Caco-2 (cell line): ENCODE data around the gene FAT2. TPM values are rescaled to one million over a fixed set of nuclear protein-coding genes. Genes with fewer than 3 reads are reported as not detected.

ENCODE experiments used
- BruUV-seq: library from RNA; stranded (reverse); fragments of 400-500 nt; replicated peaks from 2 replicates; lab custom pipeline; 2021; lab: Mats Ljungman, UMichigan
- CTCF ChIA-PET: fragments of 300-600 bp; sonication (Branson Sonifier 250); formaldehyde crosslinking; loops from one replicate; lab custom pipeline; 2022; ENCODE audit warnings: antibody characterized with exemption; lab: Charles Lee
- POLR2A ChIA-PET: fragments of 300-600 bp; sonication (Branson Sonifier 250); formaldehyde crosslinking; loops from one replicate; lab custom pipeline; 2022; ENCODE audit warnings: antibody characterized with exemption; lab: Charles Lee
- DNase-seq, 2 experiments: peaks; one replicate each; pipeline versions ENCODE4 v3.0.0 to v3.0.0-alpha.2; 2020 to 2022
- H3K27me3 ChIP-seq: replicated peaks from 2 replicates; pipeline ENCODE4 v1.6.0; 2011; ENCODE audit warnings: low read length; ENCODE audit not compliant: control insufficient read depth, insufficient read depth
- H3K36me3 ChIP-seq: 2 replicates; pipeline ENCODE4 v1.5.1; 2011; ENCODE audit warnings: low read length; ENCODE audit not compliant: control insufficient read depth, insufficient read depth
- H3K4me1 ChIP-seq: fragments of 250-450 bp; sonication (Bioruptor Pico); 2 replicates; pipeline ENCODE4 v1.5.1; 2020; ENCODE audit warnings: mild to moderate bottlenecking
- H3K4me3 ChIP-seq: 2 replicates; pipeline ENCODE4 v1.5.1; 2011; ENCODE audit warnings: low read depth, mild to moderate bottlenecking, control low read depth, low read length
- H3K9me3 ChIP-seq: fragments of 250-450 bp; sonication (Bioruptor Pico); 2 replicates; pipeline ENCODE4 v1.5.1; 2020; ENCODE audit warnings: mild to moderate bottlenecking, moderate library complexity
- H3K27ac Mint-ChIP-seq: one replicate; pipeline ENCODE4 v1.8.0; 2022; ENCODE audit warnings: mixed read lengths; ENCODE audit not compliant: unreplicated experiment
- H3K27me3 Mint-ChIP-seq: one replicate; pipeline ENCODE4 v1.8.0; 2022; ENCODE audit warnings: mixed read lengths; ENCODE audit not compliant: insufficient read depth, unreplicated experiment
- H3K36me3 Mint-ChIP-seq: one replicate; pipeline ENCODE4 v1.8.0; 2022; ENCODE audit warnings: mild to moderate bottlenecking, mixed read lengths; ENCODE audit not compliant: insufficient read depth, unreplicated experiment
- H3K4me1 Mint-ChIP-seq: one replicate; pipeline ENCODE4 v1.8.0; 2022; ENCODE audit warnings: low read depth, mixed read lengths; ENCODE audit not compliant: unreplicated experiment
- H3K4me3 Mint-ChIP-seq: one replicate; pipeline ENCODE4 v1.8.0; 2022; ENCODE audit warnings: mild to moderate bottlenecking, moderate library complexity, mixed read lengths; ENCODE audit not compliant: unreplicated experiment
- H3K9me3 Mint-ChIP-seq: one replicate; pipeline ENCODE4 v1.8.0; 2022; ENCODE audit warnings: mixed read lengths; ENCODE audit not compliant: unreplicated experiment
- intact Hi-C: fragments of 100-400 bp; cut with micrococcal nuclease; formaldehyde crosslinking; loops from one replicate; pipeline ENCODE4 v1.10.0; 2022; ENCODE audit not compliant: unreplicated experiment
- total RNA-seq: library from RNA; stranded (reverse); gene quantifications from 2 replicates; pipeline ENCODE4 v1.2.3, GENCODE V29; 2022
- TF ChIP-seq, protein P1 (sequence below), 2 experiments: fragments of 200-600 bp in 1 of 2; IDR thresholded peaks; 1 replicate in 1 of 2; 2 replicates in 1 of 2; pipeline versions ENCODE4 v1.5.1 to v1.8.0; 2011 to 2022; ENCODE audit warnings: antibody characterized with exemption in 1 of 2, control low read depth in 1 of 2, inconsistent platforms in 1 of 2, low read depth in 1 of 2, low read length in 1 of 2, mild to moderate bottlenecking in 1 of 2, moderate library complexity in 1 of 2; ENCODE audit not compliant: insufficient read depth in 1 of 2, severe bottlenecking in 1 of 2, unreplicated experiment in 1 of 2

FAT2 gene
- total RNA-seq, 1 experiment from 2014 or later = 0.32 TPM

DNA sequence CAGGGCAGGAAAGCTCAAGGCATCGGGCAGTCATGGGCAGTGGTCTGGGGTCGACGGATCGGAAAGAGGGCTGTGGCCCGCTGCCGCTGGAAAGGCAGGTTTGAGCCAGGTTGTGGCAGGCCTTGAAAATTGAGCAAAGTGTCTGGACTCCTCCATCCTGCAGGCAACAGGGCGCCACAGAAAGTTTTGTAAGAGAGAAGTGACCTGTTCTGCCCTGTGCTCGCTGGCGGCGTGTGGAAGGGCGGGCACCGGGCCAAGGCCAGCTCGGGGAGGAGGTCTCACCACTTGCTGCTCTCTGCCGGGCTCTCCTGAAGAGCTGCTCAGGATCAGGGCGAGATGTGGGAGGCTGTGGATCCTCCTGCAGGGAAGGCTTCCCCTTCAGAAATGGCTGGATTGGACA lies 41.4 kb upstream of the FAT2 start:
- no TSS peak for BruUV-seq
- no peaks in the 10 kb centered on the region for H3K9me3 ChIP-seq
- Mint-ChIP-seq H3K27me3 (peaks cover 2% of the 10 kb centered on the region), H3K36me3 (no peaks in the 10 kb centered on the region), H3K9me3 (no peaks in the 10 kb centered on the region), H3K4me1 (no peaks in the 10 kb centered on the region), H3K27ac (no peak overlapping the region), H3K4me3 (no peak overlapping the region)
- CTCF ChIA-PET = no interaction called here
- TF ChIP-seq, protein P1, sequence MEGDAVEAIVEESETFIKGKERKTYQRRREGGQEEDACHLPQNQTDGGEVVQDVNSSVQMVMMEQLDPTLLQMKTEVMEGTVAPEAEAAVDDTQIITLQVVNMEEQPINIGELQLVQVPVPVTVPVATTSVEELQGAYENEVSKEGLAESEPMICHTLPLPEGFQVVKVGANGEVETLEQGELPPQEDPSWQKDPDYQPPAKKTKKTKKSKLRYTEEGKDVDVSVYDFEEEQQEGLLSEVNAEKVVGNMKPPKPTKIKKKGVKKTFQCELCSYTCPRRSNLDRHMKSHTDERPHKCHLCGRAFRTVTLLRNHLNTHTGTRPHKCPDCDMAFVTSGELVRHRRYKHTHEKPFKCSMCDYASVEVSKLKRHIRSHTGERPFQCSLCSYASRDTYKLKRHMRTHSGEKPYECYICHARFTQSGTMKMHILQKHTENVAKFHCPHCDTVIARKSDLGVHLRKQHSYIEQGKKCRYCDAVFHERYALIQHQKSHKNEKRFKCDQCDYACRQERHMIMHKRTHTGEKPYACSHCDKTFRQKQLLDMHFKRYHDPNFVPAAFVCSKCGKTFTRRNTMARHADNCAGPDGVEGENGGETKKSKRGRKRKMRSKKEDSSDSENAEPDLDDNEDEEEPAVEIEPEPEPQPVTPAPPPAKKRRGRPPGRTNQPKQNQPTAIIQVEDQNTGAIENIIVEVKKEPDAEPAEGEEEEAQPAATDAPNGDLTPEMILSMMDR (IDR thresholded peaks at IDR 0.05; ENCODE audit: insufficient read depth in 1 of 2, low read depth in 1 of 2, low read length in 1 of 2, severe bottlenecking in 1 of 2, unreplicated experiment in 1 of 2) = no peak
- intact Hi-C loops = no loop called here
- H3K27me3 ChIP-seq = no peaks in the 10 kb centered on the region
- DNase-seq = no peak
- POLR2A ChIA-PET = no interaction called here
- no peaks in the 10 kb centered on the region for H3K4me1 ChIP-seq
- H3K4me3 ChIP-seq = no peak overlapping the region
- no peaks in the 10 kb centered on the region for H3K36me3 ChIP-seq

DNA sequence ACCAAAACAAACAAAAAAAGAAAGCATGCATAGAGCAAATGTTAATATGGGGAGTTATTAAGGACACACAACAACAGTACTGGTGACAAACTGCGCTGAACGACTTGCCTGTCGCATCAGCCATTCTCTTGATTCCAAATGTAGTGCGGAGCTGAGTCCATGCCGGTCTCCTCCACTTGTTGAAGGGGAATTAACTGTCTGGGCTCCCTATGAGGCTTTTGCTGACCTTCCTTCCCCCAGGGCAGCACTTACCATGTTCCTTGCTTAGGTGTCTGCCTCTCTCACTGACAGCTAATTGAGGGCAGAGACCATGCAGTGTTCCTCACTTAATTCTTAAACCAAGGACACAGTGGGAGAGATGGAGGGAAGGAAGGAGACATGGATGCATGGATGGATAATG lies 40.8 kb upstream of the FAT2 start:
- Histone ChIP-seq H3K36me3 (no peaks in the 10 kb centered on the region), H3K4me3 (no peak overlapping the region), H3K4me1 (no peaks in the 10 kb centered on the region), H3K9me3 (no peaks in the 10 kb centered on the region), H3K27me3 (no peaks in the 10 kb centered on the region)
- ChIA-PET POLR2A (no interaction called here), CTCF (no interaction called here)
- intact Hi-C loops = no loop called here
- H3K4me3 Mint-ChIP-seq = no peak overlapping the region
- no peak overlapping the region for H3K27ac Mint-ChIP-seq
- DNase-seq = no peak
- TF ChIP-seq, protein P1 (IDR thresholded peaks at IDR 0.05; ENCODE audit: insufficient read depth in 1 of 2, low read depth in 1 of 2, low read length in 1 of 2, severe bottlenecking in 1 of 2, unreplicated experiment in 1 of 2) = no peak
- H3K9me3 Mint-ChIP-seq = no peaks in the 10 kb centered on the region
- H3K4me1 Mint-ChIP-seq = no peaks in the 10 kb centered on the region
- BruUV-seq = no TSS peak
- no peaks in the 10 kb centered on the region for H3K36me3 Mint-ChIP-seq
- peaks cover 2% of the 10 kb centered on the region for H3K27me3 Mint-ChIP-seq

DNA sequence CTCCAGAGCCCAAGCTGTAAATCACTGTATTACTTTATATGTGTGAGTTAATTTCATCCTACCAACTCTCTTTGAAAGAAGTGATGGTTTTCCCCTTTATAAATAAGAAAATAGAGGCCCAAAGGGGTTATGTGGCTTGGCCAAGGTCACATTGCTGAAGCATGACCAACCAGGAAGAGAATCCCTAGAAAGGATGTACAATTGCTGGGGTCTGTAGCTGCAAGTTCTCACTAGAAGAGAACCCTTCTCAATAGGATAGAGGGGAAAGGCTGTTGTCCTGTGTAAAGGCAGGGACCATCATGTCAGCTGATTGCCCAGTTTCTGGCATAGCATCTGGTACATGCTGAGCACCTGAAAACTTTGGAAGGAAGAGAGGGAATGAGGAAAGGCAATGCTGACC lies 39.0 kb upstream of the FAT2 start:
- Histone ChIP-seq H3K9me3 (no peaks in the 10 kb centered on the region), H3K36me3 (no peaks in the 10 kb centered on the region), H3K4me1 (no peaks in the 10 kb centered on the region), H3K4me3 (no peak overlapping the region), H3K27me3 (no peaks in the 10 kb centered on the region)
- no peak for DNase-seq
- BruUV-seq = no TSS peak
- Mint-ChIP-seq H3K4me1 (no peaks in the 10 kb centered on the region), H3K9me3 (no peaks in the 10 kb centered on the region), H3K36me3 (no peaks in the 10 kb centered on the region), H3K27ac (no peak overlapping the region), H3K4me3 (no peak overlapping the region), H3K27me3 (no peaks in the 10 kb centered on the region)
- POLR2A ChIA-PET = no interaction called here
- CTCF ChIA-PET = no interaction called here
- TF ChIP-seq, protein P1 (IDR thresholded peaks at IDR 0.05; ENCODE audit: insufficient read depth in 1 of 2, low read depth in 1 of 2, low read length in 1 of 2, severe bottlenecking in 1 of 2, unreplicated experiment in 1 of 2) = no peak
- intact Hi-C loops = no loop called here
